HCT116 (cell line): Measurements from ENCODE around the gene CCNYL1. TPM values are rescaled to one million over a fixed set of nuclear protein-coding genes. Genes with fewer than 3 reads are reported as not detected.

Experiments used
- ATAC-seq: fragments of 200-7000 bp; cut with Tn5 transposase; 2 replicates; pipeline ENCODE4 v1.9.1; 2020; ENCODE audit warnings: mild to moderate bottlenecking, moderate library complexity
- BruUV-seq: library from RNA; stranded (reverse); fragments of 400-500 nt; replicated peaks from 2 replicates; lab custom pipeline; 2021; lab: Mats Ljungman, UMichigan
- CTCF ChIA-PET: fragments of 300-600 bp; sonication (Branson Sonifier 250); formaldehyde crosslinking; loops from one replicate; lab custom pipeline; 2021; ENCODE audit warnings: antibody characterized with exemption; lab: Charles Lee
- POLR2A ChIA-PET: fragments of 300-600, 350-600 bp; sonication (Branson Sonifier 250); formaldehyde crosslinking; loops from one replicate; lab custom pipeline; 2021; ENCODE audit warnings: antibody characterized with exemption; lab: Charles Lee
- RAD21 ChIA-PET, 2 experiments: fragments of 300-600 bp; sonication (Branson Sonifier 250); formaldehyde crosslinking; loops; one replicate each; lab custom pipeline; 2023; ENCODE audit warnings: low total read pairs in 2 of 2; ENCODE audit not compliant: uncharacterized antibody in 2 of 2, unreplicated experiment in 2 of 2, low non-redundant PET in 1 of 2; lab: Charles Lee
- DNase-seq: peaks from one replicate; pipeline ENCODE4 v3.0.0-alpha.2; 2010; ENCODE audit warnings: low read depth, low spot score
- H2AFZ ChIP-seq: fragments of 200-600 bp; shearing (Covaris generic), sonication (generic); 2 replicates; pipeline ENCODE4 v1.6.1; 2017; ENCODE audit warnings: low read depth, mixed run types, mixed read lengths, antibody characterized with exemption, low read length; ENCODE audit not compliant: poor library complexity, severe bottlenecking
- H3K27ac ChIP-seq: 2 replicates; pipeline ENCODE4 v1.5.1; 2012; ENCODE audit warnings: low read depth, low read length
- H3K27me3 ChIP-seq: fragments of 200-600 bp; sonication (generic); 2 replicates; pipeline ENCODE4 v1.6.1; 2016; ENCODE audit warnings: mixed run types, low read length, mixed read lengths; ENCODE audit not compliant: insufficient read depth
- H3K36me3 ChIP-seq, 2 experiments: fragments of 200-500 bp in 1 of 2; fragments of 200-600 bp in 1 of 2; sonication (Bioruptor generic) in 1 of 2; sonication (generic) in 1 of 2; 2 replicates each; pipeline versions ENCODE4 v1.5.1 to v1.6.1; 2014 to 2016; ENCODE audit warnings: low read length in 2 of 2, inconsistent platforms in 1 of 2, mixed read lengths in 1 of 2, mixed run types in 1 of 2; ENCODE audit not compliant: insufficient read depth in 2 of 2, control insufficient read depth in 1 of 2
- H3K4me1 ChIP-seq, 2 experiments: fragments of 200-600 bp in 1 of 2; sonication (generic) in 1 of 2; 2 replicates each; pipeline versions ENCODE4 v1.5.1 to v1.6.1; 2012 to 2017; ENCODE audit warnings: low read length in 2 of 2, inconsistent platforms in 1 of 2, mild to moderate bottlenecking in 1 of 2, mixed read lengths in 1 of 2, mixed run types in 1 of 2, moderate library complexity in 1 of 2; ENCODE audit not compliant: insufficient read depth in 2 of 2, control insufficient read depth in 1 of 2
- H3K4me2 ChIP-seq: fragments of 200-600 bp; sonication (generic); 2 replicates; pipeline ENCODE4 v1.6.1; 2017; ENCODE audit warnings: mixed run types, low read length, mixed read lengths
- H3K4me3 ChIP-seq, 2 experiments: fragments of 200-600 bp in 1 of 2; sonication (generic) in 1 of 2; replicated peaks in 1 of 2; 2 replicates each; pipeline ENCODE4 v1.5.1; 2011 to 2016; ENCODE audit warnings: low read length in 2 of 2, control low read depth in 1 of 2, low read depth in 1 of 2, mild to moderate bottlenecking in 1 of 2, mixed read lengths in 1 of 2, mixed run types in 1 of 2
- H3K79me2 ChIP-seq: fragments of 200-600 bp; sonication (generic); 2 replicates; pipeline ENCODE4 v1.6.1; 2017; ENCODE audit warnings: mild to moderate bottlenecking, mixed run types, low read length, moderate library complexity, mixed read lengths; ENCODE audit not compliant: insufficient read depth
- H3K9ac ChIP-seq: fragments of 200-600 bp; sonication (generic); 2 replicates; pipeline ENCODE4 v1.6.1; 2016; ENCODE audit warnings: low read length, mixed read lengths
- H3K9me2 ChIP-seq: fragments of 200-600 bp; sonication (generic), shearing (Covaris generic); 2 replicates; pipeline ENCODE4 v1.6.1; 2017; ENCODE audit warnings: mixed run types, mild to moderate bottlenecking, moderate library complexity; ENCODE audit not compliant: insufficient read depth
- H3K9me3 ChIP-seq, 2 experiments: fragments of 200-500 bp in 1 of 2; fragments of 200-600 bp in 1 of 2; sonication (Bioruptor generic) in 1 of 2; sonication (generic) in 1 of 2; 2 replicates each; pipeline ENCODE4 v1.6.1; 2014 to 2017; ENCODE audit warnings: low read length in 2 of 2, mixed read lengths in 2 of 2, inconsistent platforms in 1 of 2, low read depth in 1 of 2, mild to moderate bottlenecking in 1 of 2, mixed run types in 1 of 2, moderate library complexity in 1 of 2; ENCODE audit not compliant: control insufficient read depth in 1 of 2, insufficient read depth in 1 of 2
- H4K20me1 ChIP-seq: fragments of 200-600 bp; sonication (generic), shearing (Covaris generic); 2 replicates; pipeline ENCODE4 v1.6.1; 2017; ENCODE audit warnings: mixed run types, mild to moderate bottlenecking, moderate library complexity; ENCODE audit not compliant: insufficient read depth
- CBX3 ChIP-seq: IDR thresholded peaks from 2 replicates; pipeline ENCODE4 v1.6.1; 2012; ENCODE audit warnings: low read depth
- CEBPB ChIP-seq: IDR thresholded peaks from 2 replicates; pipeline ENCODE4 v1.6.1; 2012; ENCODE audit warnings: low read depth
- EZH2 ChIP-seq: fragments of 200-600 bp; sonication (generic); IDR thresholded peaks from 2 replicates; pipeline ENCODE4 v1.6.1; 2017; ENCODE audit warnings: antibody characterized with exemption, mixed run types
- FOSL1 ChIP-seq: IDR thresholded peaks from 2 replicates; pipeline ENCODE4 v1.6.1; 2012; ENCODE audit warnings: low read depth
- SP1 ChIP-seq: IDR thresholded peaks from 2 replicates; pipeline ENCODE4 v1.6.1; 2012; ENCODE audit warnings: low read depth
- YY1 ChIP-seq: IDR thresholded peaks from 2 replicates; pipeline ENCODE4 v1.6.1; 2011; ENCODE audit warnings: low read length, low read depth, moderate library complexity, mild to moderate bottlenecking; ENCODE audit not compliant: insufficient replicate concordance; ENCODE audit errors: extremely low read depth
- intact Hi-C: fragments of 100-400 bp; cut with micrococcal nuclease; formaldehyde crosslinking; loops from 2 replicates; pipeline ENCODE4 v1.10.0; 2022
- total RNA-seq: library from RNA; stranded (reverse); gene quantifications from one replicate; pipeline ENCODE4 v1.2.1, GENCODE V29; 2021; ENCODE audit not compliant: unreplicated experiment

Gene CCNYL1
- total RNA-seq, 1 experiment from 2014 or later, result 14.9 TPM

- RAD21 ChIA-PET, result no interaction called here
- TF ChIP-seq CBX3 (no peak), EZH2 (no peak), FOSL1 (0 out of 2 replicates have a peak, but pooled peaks have one; percentile 43)
- H3K9me3 ChIP-seq, result no peaks in the 10 kb centered on the region
- H3K27ac ChIP-seq, result peak overlapping the region; percentile 36; the same call in 1 of the 2 replicates
- no peaks in the 10 kb centered on the region for H3K36me3 ChIP-seq
- H3K9me2 ChIP-seq, result no peaks in the 10 kb centered on the region
- no peaks in the 10 kb centered on the region for H3K27me3 ChIP-seq
- intact Hi-C loops, result loop anchor here (5.0 to 10.0 kb wide), 3 partner anchors 93 to 1026 kb away; partner anchors contain the start of gene METTL21A
- H3K9ac ChIP-seq, result peak overlapping the region; percentile 6; the same call in 1 of the 2 replicates
- no peaks in the 10 kb centered on the region for H4K20me1 ChIP-seq
- H3K4me3 ChIP-seq, result no peak overlapping the region
- DNase-seq (no peak), ATAC-seq (peak; percentile 27)
- peak overlapping the region; percentile 79 for H3K4me2 ChIP-seq
- H2AFZ ChIP-seq, result no peak overlapping the region
- peaks cover 45 to 51% of the 10 kb centered on the region in 2 experiments for H3K4me1 ChIP-seq
- H3K79me2 ChIP-seq, result peaks cover 5% of the 10 kb centered on the region; the same call in 1 of the 2 replicates
- POLR2A ChIA-PET, result interaction anchor here (0.6 to 3.7 kb wide), 2 partner anchors 9 to 72 kb away, joined by 3 to 24 read pairs; partner anchors contain the start of gene CCNYL1
- CTCF ChIA-PET, result interaction anchor here (1.5 to 1.9 kb wide), 2 partner anchors 25 to 94 kb away, joined by 4 to 5 read pairs; no protein-coding TSS in a partner anchor
- no TSS peak for BruUV-seq
These were observed 9.2 kb downstream of the CCNYL1 start for GRCh38 chr2:207720517-207721187.

- H3K36me3 ChIP-seq, result no peaks in the 10 kb centered on the region
- CTCF ChIA-PET, result interaction anchor here (1.0 to 1.8 kb wide), 3 partner anchors 12 to 96 kb away, joined by 3 to 9 read pairs (median 5); partner anchors contain the start of gene CCNYL1
- DNase-seq (no peak), ATAC-seq (peak; percentile 22)
- intact Hi-C loops, result loop anchor here (5.0 to 10.0 kb wide), 3 partner anchors 96 to 1028 kb away; partner anchors contain the start of gene METTL21A
- no peaks in the 10 kb centered on the region for H3K9me3 ChIP-seq
- peak overlapping the region; percentile 46 for H2AFZ ChIP-seq
- H3K9ac ChIP-seq, result peak overlapping the region; percentile 47
- no peaks in the 10 kb centered on the region for H3K27me3 ChIP-seq
- TF ChIP-seq YY1 (no peak), CEBPB (0 out of 2 replicates have a peak, but pooled peaks have one; percentile 9), SP1 (no peak)
- H4K20me1 ChIP-seq, result no peaks in the 10 kb centered on the region
- BruUV-seq, result no TSS peak
- H3K4me2 ChIP-seq, result peak overlapping the region; percentile 79
- peaks cover 5% of the 10 kb centered on the region; the same call in 1 of the 2 replicates for H3K79me2 ChIP-seq
- H3K4me1 ChIP-seq, result peaks cover 63 to 70% of the 10 kb centered on the region in 2 experiments
- peak overlapping the region in 1 of 2 experiments; percentile 17; a peak in 3 of 4 replicates for H3K4me3 ChIP-seq
- POLR2A ChIA-PET, result interaction anchor here (0.6 to 3.7 kb wide), 4 partner anchors 11 to 69 kb away, joined by 3 to 24 read pairs (median 4); partner anchors contain the start of gene CCNYL1
- H3K9me2 ChIP-seq, result no peaks in the 10 kb centered on the region
- peak overlapping the region; percentile 72 for H3K27ac ChIP-seq
- RAD21 ChIA-PET, result no interaction called here
These were observed 11.5 kb downstream of the CCNYL1 start for GRCh38 chr2:207722773-207723424.
